HepG2 (cell line): ENCODE measurements around the gene MYO15A. TPM values are rescaled to one million over a fixed set of nuclear protein-coding genes. Genes with fewer than 3 reads are reported as not detected.

Experiments used
- ATAC-seq: fragments of 200-7000 bp; cut with Tn5 transposase; 3 replicates; pipeline ENCODE4 v1.9.1; 2020; ENCODE audit warnings: mild to moderate bottlenecking, moderate library complexity
- BruUV-seq: library from RNA; stranded (reverse); fragments of 400-500 nt; replicated peaks from 2 replicates; lab custom pipeline; 2021; lab: Mats Ljungman, UMichigan
- CTCF ChIA-PET: fragments of 300-600 bp; formaldehyde crosslinking; extraction: SDS; loops from one replicate; lab custom pipeline; 2021; ENCODE audit warnings: low total read pairs, inconsistent platforms, low intra/inter-chr PET ratio; lab: Yijun Ruan, JAX
- POLR2A ChIA-PET: fragments of 350-600 bp; sonication (Branson Sonifier 250); formaldehyde crosslinking; loops from one replicate; lab custom pipeline; 2020; ENCODE audit warnings: antibody characterized with exemption, inconsistent platforms; lab: Yijun Ruan, JAX
- DNase-seq: peaks from one replicate; pipeline ENCODE4 v3.0.0-alpha.2; 2015; ENCODE audit warnings: low spot score
- FAIRE-seq: peaks from 3 replicates; lab custom pipeline; 2011; peaks lifted over from hg19 to GRCh38; lab: Jason Lieb, UNC
- H2AFZ ChIP-seq: one replicate; pipeline ENCODE4 v1.6.1; 2011; ENCODE audit warnings: low read length, inconsistent platforms
- H3K27ac ChIP-seq: fragments of 300-600 bp; 3 replicates; pipeline ENCODE4 v1.8.0; 2011; ENCODE audit warnings: mixed run types, mild to moderate bottlenecking, mixed read lengths, low read length, inconsistent platforms; ENCODE audit not compliant: insufficient read depth; ENCODE audit errors: extremely low read length
- H3K27me3 ChIP-seq, 2 experiments: fragments of 200-600 bp in 1 of 2; 2 replicates in 1 of 2; 3 replicates in 1 of 2; pipeline versions ENCODE4 v1.6.0 to v1.8.0; 2011; ENCODE audit warnings: low read length in 2 of 2, mild to moderate bottlenecking in 2 of 2, moderate library complexity in 2 of 2, inconsistent platforms in 1 of 2; ENCODE audit not compliant: insufficient read depth in 2 of 2, control insufficient read depth in 1 of 2
- H3K36me3 ChIP-seq, 2 experiments: fragments of 200-600 bp in 1 of 2; replicated peaks in 1 of 2; 2 replicates in 1 of 2; 3 replicates in 1 of 2; pipeline versions ENCODE4 v1.5.1 to v1.8.0; 2011; ENCODE audit warnings: low read length in 2 of 2, inconsistent platforms in 1 of 2; ENCODE audit not compliant: insufficient read depth in 2 of 2, control insufficient read depth in 1 of 2
- H3K4me1 ChIP-seq: 2 replicates; pipeline ENCODE4 v1.5.1; 2012; ENCODE audit warnings: low read length, inconsistent platforms; ENCODE audit not compliant: insufficient read depth
- H3K4me2 ChIP-seq: 2 replicates; pipeline ENCODE4 v1.6.0; 2011; ENCODE audit warnings: low read depth, low read length, inconsistent platforms
- H3K4me3 ChIP-seq, 3 experiments: fragments of 200-600 bp in 1 of 3; sonication (generic), shearing (Covaris generic) in 1 of 3; replicated peaks in 1 of 3; 2 replicates each; pipeline ENCODE4 v1.5.1; 2011 to 2016; ENCODE audit warnings: low read length in 3 of 3, inconsistent platforms in 2 of 3, low read depth in 2 of 3, mild to moderate bottlenecking in 2 of 3, control low read depth in 1 of 3, mixed read lengths in 1 of 3; ENCODE audit not compliant: insufficient read depth in 1 of 3
- H3K79me2 ChIP-seq: one replicate; pipeline ENCODE4 v1.6.1; 2011; ENCODE audit warnings: low read length, inconsistent platforms; ENCODE audit not compliant: insufficient read depth
- H3K9ac ChIP-seq: 2 replicates; pipeline ENCODE4 v1.6.0; 2011; ENCODE audit warnings: mild to moderate bottlenecking, low read depth, low read length, inconsistent platforms; ENCODE audit not compliant: insufficient read depth
- H3K9me3 ChIP-seq: 2 replicates; pipeline ENCODE4 v1.5.1; 2012; ENCODE audit warnings: mild to moderate bottlenecking, low read length
- H4K20me1 ChIP-seq: 2 replicates; pipeline ENCODE4 v1.6.0; 2011; ENCODE audit warnings: inconsistent platforms, mild to moderate bottlenecking, low read length, moderate library complexity; ENCODE audit not compliant: insufficient read depth
- EED ChIP-seq: sonication (generic); formaldehyde crosslinking; IDR thresholded peaks from 2 replicates; pipeline ENCODE4 v1.5.0; 2020; ENCODE audit warnings: mild to moderate bottlenecking, missing genetic modification reagents
- HMGA1 ChIP-seq: sonication (generic); formaldehyde crosslinking; conservative IDR thresholded peaks from 2 replicates; pipeline ENCODE4 v1.4.0; 2020; ENCODE audit warnings: missing genetic modification reagents
- HNRNPUL1 ChIP-seq: fragments of 200-400 bp; formaldehyde crosslinking; IDR thresholded peaks from 2 replicates; pipeline ENCODE4 v1.6.1; 2017; ENCODE audit warnings: low read depth, mild to moderate bottlenecking, low read length, moderate library complexity
- KMT2A ChIP-seq: sonication (generic); formaldehyde crosslinking; IDR thresholded peaks from 2 replicates; pipeline ENCODE4 v1.4.0; 2020; ENCODE audit warnings: missing genetic modification reagents
- PAX8 ChIP-seq: sonication (generic); formaldehyde crosslinking; IDR thresholded peaks from 2 replicates; pipeline ENCODE4 v1.8.0; 2022; ENCODE audit warnings: mild to moderate bottlenecking, missing genetic modification reagents, borderline replicate concordance
- POLR2G ChIP-seq: fragments of 200-400 bp; formaldehyde crosslinking; IDR thresholded peaks from 2 replicates; pipeline ENCODE4 v1.6.1; 2018; ENCODE audit warnings: mild to moderate bottlenecking, low read depth, low read length, moderate library complexity
- RAD21 ChIP-seq: fragments of 450-650 bp; formaldehyde crosslinking; IDR thresholded peaks from 2 replicates; pipeline ENCODE4 v1.5.0; 2020; ENCODE audit warnings: mild to moderate bottlenecking
- SMC3 ChIP-seq: IDR thresholded peaks from 2 replicates; pipeline ENCODE4 v1.6.1; 2011; ENCODE audit warnings: low read length, improper control_type of control experiment
- STAG1 ChIP-seq: sonication (generic); formaldehyde crosslinking; IDR thresholded peaks from 2 replicates; pipeline ENCODE4 v1.4.0; 2020; ENCODE audit warnings: missing genetic modification reagents
- TAF15 ChIP-seq: fragments of 200-400 bp; formaldehyde crosslinking; IDR thresholded peaks from one replicate; pipeline ENCODE4 v1.6.1; 2018; ENCODE audit warnings: mild to moderate bottlenecking, low read depth, low read length; ENCODE audit not compliant: poor library complexity, severe bottlenecking
- TCF12 ChIP-seq, 2 experiments: fragments of 450-650 bp in 1 of 2; sonication (generic) in 1 of 2; formaldehyde crosslinking in 1 of 2; IDR thresholded peaks; 2 replicates each; pipeline versions ENCODE4 v1.6.1 to v1.8.0; 2017 to 2022; ENCODE audit warnings: antibody characterized with exemption in 1 of 2, mild to moderate bottlenecking in 1 of 2, missing genetic modification reagents in 1 of 2, moderate library complexity in 1 of 2
- TEAD3 ChIP-seq: optimal IDR thresholded peaks from 2 replicates; pipeline ENCODE3; 2016; ENCODE audit warnings: borderline replicate concordance
- XRCC5 ChIP-seq: fragments of 200-400 bp; formaldehyde crosslinking; optimal IDR thresholded peaks from 2 replicates; pipeline ENCODE3; 2017; ENCODE audit warnings: mild to moderate bottlenecking, low read length
- ZMYM3 ChIP-seq: sonication (generic); formaldehyde crosslinking; IDR thresholded peaks from 2 replicates; pipeline ENCODE4 v1.5.1; 2020; ENCODE audit warnings: mild to moderate bottlenecking, missing genetic modification reagents
- ZNF230 ChIP-seq: sonication (generic); formaldehyde crosslinking; IDR thresholded peaks from 2 replicates; pipeline ENCODE4 v1.4.0; 2020; ENCODE audit warnings: mild to moderate bottlenecking, missing genetic modification reagents
- ZNF468 ChIP-seq: sonication (generic); formaldehyde crosslinking; IDR thresholded peaks from 2 replicates; pipeline ENCODE4 v1.8.0; 2022; ENCODE audit warnings: mild to moderate bottlenecking, moderate library complexity, missing genetic modification reagents
- ZNF572 ChIP-seq: sonication (generic); formaldehyde crosslinking; IDR thresholded peaks from 2 replicates; pipeline ENCODE4 v1.5.1; 2020; ENCODE audit warnings: mild to moderate bottlenecking, missing genetic modification reagents
- ZNF781 ChIP-seq: sonication (generic); formaldehyde crosslinking; IDR thresholded peaks from 2 replicates; pipeline ENCODE4 v1.5.1; 2020; ENCODE audit warnings: borderline replicate concordance, mild to moderate bottlenecking, missing genetic modification reagents; ENCODE audit errors: not compliant biosample characterization
- WGBS: methylation state at CpG from one replicate; pipeline ENCODE4 v1.1.6; 2017; ENCODE audit warnings: low lambda C conversion rate; 5-methylcytosine and 5-hydroxymethylcytosine counted together
- in situ Hi-C: cut with HindIII; loops from 2 replicates; pipeline ENCODE4 v1.10.0; 2017; ENCODE audit warnings: low pct_unique_long_range_greater_than_20kb; ENCODE audit not compliant: extremely low pct_ligation_motif_present
- intact Hi-C: fragments of 100-400 bp; cut with micrococcal nuclease; formaldehyde crosslinking; loops from one replicate; pipeline ENCODE4 v1.10.0; 2022; ENCODE audit not compliant: unreplicated experiment
- polyA plus RNA-seq, 8 experiments: library from polyadenylated mRNA; depleted of rRNA in 3 of 8; stranded (reverse) in 7 of 8; unstranded in 1 of 8; fragments of >200 nt; fragmentation: Illumina TruSeq in 4 of 8; extraction: Trizol in 4 of 8; gene quantifications; 2 replicates each; pipeline versions ENCODE4 v1.2.1 to v1.2.3, GENCODE V29; 2011 to 2016; ENCODE audit warnings: low read depth in 4 of 8, missing spikeins in 1 of 8, mixed read lengths in 1 of 8; ENCODE audit not compliant: insufficient read depth in 1 of 8
- total RNA-seq, 5 experiments: library from RNA; depleted of rRNA; stranded (reverse); fragments of >200 nt; fragmentation: Illumina TruSeq; extraction: Trizol; gene quantifications; 2 replicates each; pipeline ENCODE4 v1.2.3, GENCODE V29; 2016; ENCODE audit warnings: low read depth in 1 of 5
- TF ChIP-seq, protein P1 (sequence below): sonication (generic); formaldehyde crosslinking; IDR thresholded peaks from 2 replicates; pipeline ENCODE4 v1.4.0; 2020; ENCODE audit warnings: missing genetic modification reagents

Gene MYO15A
- total and polyA plus RNA-seq, 2 of the 13 experiments (the other 11 are each of a cell fraction or from before 2014, with no cell fraction given): 0.07 to 0.20 TPM

DNA sequence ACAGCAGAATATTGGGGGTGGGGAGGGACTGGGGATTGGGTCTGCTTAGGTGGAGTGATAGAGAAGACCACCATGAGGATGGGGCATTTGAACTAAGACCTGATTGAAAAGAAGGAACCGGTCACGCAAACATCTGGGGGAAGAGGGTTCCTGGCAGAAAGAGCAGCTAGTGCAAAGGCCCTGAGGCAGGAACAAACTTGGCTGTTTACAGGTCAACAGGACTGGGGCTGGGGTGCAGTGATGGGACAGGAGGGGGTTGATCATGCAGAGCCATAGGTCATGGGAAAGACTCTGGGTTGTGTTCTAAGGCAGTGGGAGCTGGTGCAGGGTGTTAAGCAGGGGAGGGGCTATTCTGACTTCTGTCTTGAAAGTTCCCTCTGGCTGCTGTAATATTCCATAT lies 18.9 kb upstream of the MYO15A start:
- POLR2A ChIA-PET: interaction anchor here (2.1 kb wide), 1 partner anchor 93 kb away, joined by 5 read pairs; the partner anchor contains the start of gene ALKBH5

DNA sequence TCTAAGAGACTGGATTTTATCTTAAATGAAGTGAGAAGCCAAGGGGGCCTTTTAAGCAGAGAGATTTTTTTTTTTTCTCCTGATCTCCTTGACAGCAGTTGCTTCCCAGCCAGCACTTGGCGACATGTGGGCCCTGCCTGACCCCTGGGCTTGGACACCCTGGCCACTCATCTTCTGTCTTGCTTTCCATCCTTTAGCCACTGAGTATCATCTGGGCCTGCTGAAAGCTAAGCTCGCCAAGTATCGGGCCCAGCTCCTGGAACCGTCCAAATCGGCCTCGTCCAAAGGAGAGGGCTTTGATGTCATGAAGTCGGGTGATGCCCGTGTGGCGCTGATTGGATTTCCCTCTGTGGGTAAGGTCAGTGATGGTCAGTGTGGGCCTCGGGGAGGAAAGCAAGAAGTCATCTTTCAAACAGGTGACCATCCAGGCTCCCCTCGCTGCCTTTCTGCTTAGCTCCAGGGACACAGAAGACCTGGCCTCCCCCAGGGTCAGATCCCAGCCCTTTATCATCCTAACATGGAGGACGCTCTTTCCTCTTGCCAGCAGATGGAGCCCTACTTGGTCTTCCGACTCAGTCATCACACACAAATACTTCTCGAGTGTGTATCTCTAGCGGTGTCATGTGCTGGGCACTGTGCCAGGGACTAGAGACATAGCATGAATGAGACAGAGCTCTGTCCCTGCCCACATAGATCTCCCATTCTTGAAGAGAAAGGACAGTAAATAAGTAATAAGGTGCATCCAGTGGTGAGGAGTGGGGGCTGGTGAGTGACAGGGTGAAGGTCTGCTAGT lies 14.7 kb upstream of the MYO15A start:
- 80% methylated on average over 14 of the region's 15 CpGs for WGBS
- BruUV-seq: no TSS peak
- Histone ChIP-seq H3K4me1 (peaks cover 11% of the 10 kb centered on the region), H3K9ac (no peak overlapping the region), H3K4me2 (no peak overlapping the region), H3K79me2 (peaks cover 5% of the 10 kb centered on the region), H4K20me1 (no peaks in the 10 kb centered on the region), H3K36me3 (peaks cover 16 to 29% of the 10 kb centered on the region in 2 experiments), H3K4me3 (no peak overlapping the region), H2AFZ (no peak overlapping the region), H3K9me3 (no peaks in the 10 kb centered on the region), H3K27me3 (no peaks in the 10 kb centered on the region), H3K27ac (no peak overlapping the region)
- FAIRE-seq (peak; percentile 84), ATAC-seq (peak; percentile 83), DNase-seq (peak; percentile 78)
- in situ Hi-C loops (no loop called here), intact Hi-C loops (no loop called here)
- CTCF ChIA-PET: no interaction called here
- POLR2A ChIA-PET: no interaction called here
- TF ChIP-seq PAX8 (CRISPR knock-in tag): no peak
- TF ChIP-seq XRCC5: peak; percentile 29
- TF ChIP-seq, protein P1, sequence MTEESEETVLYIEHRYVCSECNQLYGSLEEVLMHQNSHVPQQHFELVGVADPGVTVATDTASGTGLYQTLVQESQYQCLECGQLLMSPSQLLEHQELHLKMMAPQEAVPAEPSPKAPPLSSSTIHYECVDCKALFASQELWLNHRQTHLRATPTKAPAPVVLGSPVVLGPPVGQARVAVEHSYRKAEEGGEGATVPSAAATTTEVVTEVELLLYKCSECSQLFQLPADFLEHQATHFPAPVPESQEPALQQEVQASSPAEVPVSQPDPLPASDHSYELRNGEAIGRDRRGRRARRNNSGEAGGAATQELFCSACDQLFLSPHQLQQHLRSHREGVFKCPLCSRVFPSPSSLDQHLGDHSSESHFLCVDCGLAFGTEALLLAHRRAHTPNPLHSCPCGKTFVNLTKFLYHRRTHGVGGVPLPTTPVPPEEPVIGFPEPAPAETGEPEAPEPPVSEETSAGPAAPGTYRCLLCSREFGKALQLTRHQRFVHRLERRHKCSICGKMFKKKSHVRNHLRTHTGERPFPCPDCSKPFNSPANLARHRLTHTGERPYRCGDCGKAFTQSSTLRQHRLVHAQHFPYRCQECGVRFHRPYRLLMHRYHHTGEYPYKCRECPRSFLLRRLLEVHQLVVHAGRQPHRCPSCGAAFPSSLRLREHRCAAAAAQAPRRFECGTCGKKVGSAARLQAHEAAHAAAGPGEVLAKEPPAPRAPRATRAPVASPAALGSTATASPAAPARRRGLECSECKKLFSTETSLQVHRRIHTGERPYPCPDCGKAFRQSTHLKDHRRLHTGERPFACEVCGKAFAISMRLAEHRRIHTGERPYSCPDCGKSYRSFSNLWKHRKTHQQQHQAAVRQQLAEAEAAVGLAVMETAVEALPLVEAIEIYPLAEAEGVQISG (CRISPR knock-in tag): peak; percentile 20; the same call in 1 of the 2 replicates
- TF ChIP-seq ZNF781 (CRISPR knock-in tag): peak; percentile 24
- no peak for TF ChIP-seq ZNF468 (CRISPR knock-in tag)
- peak; percentile 52 for TF ChIP-seq SMC3
- no peak for TF ChIP-seq TAF15
- TF ChIP-seq TEAD3 (CRISPR knock-in tag): peak; percentile 20
- TF ChIP-seq STAG1 (CRISPR knock-in tag): peak; percentile 37; the same call in 1 of the 2 replicates
- no peak for TF ChIP-seq TCF12 (IDR thresholded peaks at IDR 0.05)
- TF ChIP-seq TCF12 (CRISPR knock-in tag; IDR thresholded peaks at IDR 0.05): no peak
- TF ChIP-seq EED (CRISPR knock-in tag): 0 out of 2 replicates have a peak, but pooled peaks have one; percentile 17
- peak; percentile 43; the same call in 1 of the 2 replicates for TF ChIP-seq RAD21 (CRISPR knock-in tag)
- 0 out of 2 replicates have a peak, but pooled peaks have one; percentile 20 for TF ChIP-seq KMT2A (CRISPR knock-in tag)

More for the DNA sequence above, 18.9 kb upstream of the MYO15A start:
- WGBS: 90% methylated on average over 2 of the region's 2 CpGs
- no peak for TF ChIP-seq ZNF572 (CRISPR knock-in tag)
- TF ChIP-seq HNRNPUL1: no peak
- no peak for TF ChIP-seq HMGA1
- TF ChIP-seq POLR2G: no peak
- no peak for TF ChIP-seq ZNF230 (CRISPR knock-in tag)
- peak; percentile 78 for TF ChIP-seq ZMYM3
- H3K9ac ChIP-seq: no peak overlapping the region
- intact Hi-C loops: no loop called here
- peaks cover 0 to 2% of the 10 kb centered on the region in 2 experiments; a peak in 4 of 5 replicates for H3K36me3 ChIP-seq
- H3K4me2 ChIP-seq: no peak overlapping the region
- no peaks in the 10 kb centered on the region for H3K9me3 ChIP-seq
- in situ Hi-C loops: no loop called here
- BruUV-seq: no TSS peak
- H4K20me1 ChIP-seq: no peaks in the 10 kb centered on the region
- CTCF ChIA-PET: no interaction called here
- H3K4me3 ChIP-seq: no peak overlapping the region
- no peak overlapping the region for H3K27ac ChIP-seq
- FAIRE-seq: no peak
- peaks cover 24% of the 10 kb centered on the region for H3K4me1 ChIP-seq
- DNase-seq: no peak
- peaks cover 0 to 3% of the 10 kb centered on the region in 2 experiments; a peak in 1 of 5 replicates for H3K27me3 ChIP-seq
- ATAC-seq: no peak
- peaks cover 16% of the 10 kb centered on the region for H3K79me2 ChIP-seq
- H2AFZ ChIP-seq: no peak overlapping the region
